Activated B cell treated with CpG ODN at 0.5 μM for 24 hours (primary cell): ENCODE data around the gene PITHD1. TPM values are rescaled to one million over a fixed set of nuclear protein-coding genes. Genes with fewer than 3 reads are reported as not detected.
A peak's percentile ranks its signal among the peaks of the same experiment; 100 is the strongest.
"Not testable (repeated sequence)": the region's sequence is repeated elsewhere in the genome, so short reads cannot be mapped to it uniquely, and the experiment has no call there.

Experiments
- ATAC-seq: fragments of 200-7000 bp; cut with Tn5 transposase; one replicate; pipeline ENCODE4 v1.10.0; 2021; ENCODE audit warnings: low read depth, mild to moderate bottlenecking, moderate library complexity
- CTCF ChIA-PET: fragments of 350-600 bp; sonication (Branson Sonifier 250); formaldehyde crosslinking; loops from one replicate; lab custom pipeline; 2021; ENCODE audit warnings: antibody characterized with exemption; lab: Charles Lee
- POLR2A ChIA-PET: fragments of 350-600 bp; sonication (Branson Sonifier 250); formaldehyde crosslinking; loops from one replicate; lab custom pipeline; 2021; ENCODE audit warnings: antibody characterized with exemption; lab: Charles Lee
- DNase-seq: peaks from one replicate; pipeline ENCODE4 v3.0.0; 2022
- H3K27ac Mint-ChIP-seq: one replicate; pipeline ENCODE4 v1.8.0; 2020; ENCODE audit warnings: mixed read lengths
- H3K27me3 Mint-ChIP-seq: one replicate; pipeline ENCODE4 v1.8.0; 2021; ENCODE audit warnings: mixed read lengths
- H3K36me3 Mint-ChIP-seq: one replicate; pipeline ENCODE4 v1.8.0; 2021; ENCODE audit warnings: low read depth, mixed read lengths
- H3K4me1 Mint-ChIP-seq: one replicate; pipeline ENCODE4 v1.8.0; 2021; ENCODE audit warnings: mixed read lengths
- H3K4me3 Mint-ChIP-seq: one replicate; pipeline ENCODE4 v1.8.0; 2020; ENCODE audit warnings: mild to moderate bottlenecking, mixed read lengths
- H3K9me3 Mint-ChIP-seq: one replicate; pipeline ENCODE4 v1.8.0; 2020; ENCODE audit warnings: mixed read lengths
- CTCF ChIP-seq: fragments of 200-600 bp; IDR thresholded peaks from one replicate; pipeline ENCODE4 v1.8.0; 2022; ENCODE audit warnings: antibody characterized with exemption, mild to moderate bottlenecking
- intact Hi-C: fragments of 100-400 bp; cut with micrococcal nuclease; formaldehyde crosslinking; loops from one replicate; pipeline ENCODE4 v1.15.1; 2024
- total RNA-seq: library from RNA; stranded (reverse); gene quantifications from 2 replicates; pipeline ENCODE4 v1.2.3, GENCODE V29; 2022

The PITHD1 gene
- total RNA-seq, 1 donor from 2014 or later: 58.7 TPM

GRCh38 chr1:23823767-23824166 lies 45.5 kb downstream of the PITHD1 start:
- ATAC-seq (no peak), DNase-seq (no peak)
- no peak for TF ChIP-seq CTCF
- POLR2A ChIA-PET: interaction anchor here (1.4 to 3.8 kb wide), 4 partner anchors 12 to 86 kb away, joined by 5 to 44 read pairs (median 35); partner anchors contain the start of genes GALE and LYPLA2
- peak overlapping the region; percentile 12 for H3K27ac Mint-ChIP-seq
- H3K4me1 Mint-ChIP-seq: peaks cover 20% of the 10 kb centered on the region
- intact Hi-C loops: no loop called here
- H3K4me3 Mint-ChIP-seq: peak overlapping the region; percentile 96
- CTCF ChIA-PET: interaction anchor here (4.9 kb wide), 1 partner anchor 13 kb away, joined by 36 read pairs; no protein-coding TSS in a partner anchor
- H3K9me3 Mint-ChIP-seq: no peaks in the 10 kb centered on the region
- no peaks in the 10 kb centered on the region for H3K27me3 Mint-ChIP-seq
- H3K36me3 Mint-ChIP-seq: peaks cover 9% of the 10 kb centered on the region

- ChIA-PET CTCF (interaction anchor here (0.9 to 4.9 kb wide), 3 partner anchors 14 to 92 kb away, joined by 3 to 36 read pairs (median 6); no protein-coding TSS in a partner anchor), POLR2A (interaction anchor here (0.6 to 3.8 kb wide), 19 partner anchors 8 to 135 kb away, joined by 3 to 44 read pairs (median 6); partner anchors contain the start of genes CNR2, GALE, LYPLA2 and PITHD1)
- H3K4me3 Mint-ChIP-seq: peak overlapping the region; percentile 96
- peaks cover 9% of the 10 kb centered on the region for H3K36me3 Mint-ChIP-seq
- no peak for ATAC-seq
- TF ChIP-seq CTCF: no peak
- no peak for DNase-seq
- peak overlapping the region; percentile 95 for H3K27ac Mint-ChIP-seq
- peaks cover 20% of the 10 kb centered on the region for H3K4me1 Mint-ChIP-seq
- no peaks in the 10 kb centered on the region for H3K27me3 Mint-ChIP-seq
- intact Hi-C loops: loop anchor here (1.0 kb wide), 5 partner anchors 13 to 92 kb away; partner anchors contain the start of genes FUCA1 and GALE
- H3K9me3 Mint-ChIP-seq: no peaks in the 10 kb centered on the region
Observed at GRCh38 chr1:23824711-23825075, 46.5 kb downstream of the PITHD1 start.

- Mint-ChIP-seq H3K4me1 (peaks cover 20% of the 10 kb centered on the region), H3K9me3 (no peaks in the 10 kb centered on the region), H3K36me3 (peaks cover 8% of the 10 kb centered on the region), H3K27ac (peak within 1 kb of the TSS; percentile 95), H3K4me3 (peak within 1 kb of the TSS; percentile 96), H3K27me3 (no peaks in the 10 kb centered on the region)
- CTCF ChIA-PET: interaction anchor here (0.6 to 4.9 kb wide), 4 partner anchors 14 to 92 kb away, joined by 3 to 36 read pairs (median 4); no protein-coding TSS in a partner anchor
- intact Hi-C loops: loop anchor here (1.0 kb wide), 5 partner anchors 13 to 91 kb away; partner anchors contain the start of genes FUCA1 and GALE
- DNase-seq (peak; percentile 81), ATAC-seq (peak; percentile 95)
- no peak for TF ChIP-seq CTCF
- POLR2A ChIA-PET: interaction anchor here (0.6 to 3.8 kb wide), 32 partner anchors 9 to 1514 kb away, joined by 3 to 44 read pairs (median 5); partner anchors contain the start of genes CNR2, GALE, LYPLA2 and PITHD1
Observed at GRCh38 chr1:23825076-23825761, 47.0 kb downstream of the PITHD1 start, which contains the start of gene HMGCL. TSS of gene HMGCL (minus strand) at chr1:23825429. CDS start at chr1:23825415, 14 bp downstream.

- POLR2A ChIA-PET: interaction anchor here (0.6 to 3.8 kb wide), 30 partner anchors 9 to 1513 kb away, joined by 3 to 44 read pairs (median 5); partner anchors contain the start of genes CNR2, GALE, PITHD1 and PNRC2
- Mint-ChIP-seq H3K9me3 (no peaks in the 10 kb centered on the region), H3K4me3 (peak overlapping the region; percentile 96), H3K27ac (peak overlapping the region; percentile 95), H3K36me3 (peaks cover 5% of the 10 kb centered on the region), H3K27me3 (no peaks in the 10 kb centered on the region), H3K4me1 (peaks cover 20% of the 10 kb centered on the region)
- ATAC-seq (peak; percentile 27), DNase-seq (no peak)
- intact Hi-C loops: loop anchor here (1.0 kb wide), 5 partner anchors 12 to 90 kb away; partner anchors contain the start of genes FUCA1 and GALE
- CTCF ChIA-PET: interaction anchor here (0.6 to 4.9 kb wide), 3 partner anchors 15 to 91 kb away, joined by 3 to 36 read pairs (median 6); no protein-coding TSS in a partner anchor
- TF ChIP-seq CTCF: no peak
Observed at GRCh38 chr1:23825762-23826522, 47.7 kb downstream of the PITHD1 start.

GRCh38 chr1:23826590-23826989 lies 48.4 kb downstream of the PITHD1 start:
- H3K36me3 Mint-ChIP-seq, H3K27ac Mint-ChIP-seq, H3K9me3 Mint-ChIP-seq, H3K27me3 Mint-ChIP-seq, CTCF ChIA-PET, DNase-seq, intact Hi-C loops, ATAC-seq: not testable (repeated sequence)
- Mint-ChIP-seq H3K4me1 (peaks cover 20% of the 10 kb centered on the region), H3K4me3 (peak overlapping the region; percentile 96)
- POLR2A ChIA-PET: interaction anchor here (0.6 to 3.8 kb wide), 3 partner anchors 26 to 155 kb away, joined by 3 to 43 read pairs (median 27); partner anchors contain the start of gene GALE
